Activated CD4-positive, alpha-beta T cell treated with anti-CD3 and anti-CD28 coated beads, Interleukin-2, amount 50 U/mL, for 4 hours (primary cell): ENCODE data around the gene PMF1.

Experiments used
- DNase-seq, 2 experiments: peaks; one replicate each; pipeline ENCODE4 v3.0.0-alpha.2; 2020

PMF1 gene

DNA sequence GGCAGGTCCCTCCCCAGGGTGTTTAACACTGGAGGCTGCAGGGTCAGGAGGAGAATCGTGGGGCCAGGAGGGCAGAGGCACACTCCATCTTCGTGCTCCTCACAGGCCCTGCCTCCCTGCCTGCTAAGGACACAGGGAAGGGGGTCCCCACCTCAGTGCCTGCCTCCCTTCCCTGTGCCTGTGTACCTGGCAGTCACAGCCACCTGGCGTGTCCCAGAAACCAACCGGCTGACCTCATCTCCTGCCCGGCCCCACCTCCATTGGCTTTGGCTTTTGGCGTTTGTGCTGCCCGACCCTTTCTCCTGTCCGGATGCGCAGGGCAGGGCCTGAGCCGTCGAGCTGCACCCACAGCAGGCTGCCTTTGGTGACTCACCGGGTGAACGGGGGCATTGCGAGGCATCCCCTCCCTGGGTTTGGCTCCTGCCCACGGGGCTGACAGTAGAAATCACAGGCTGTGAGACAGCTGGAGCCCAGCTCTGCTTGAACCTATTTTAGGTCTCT is 28.6 kb downstream of the PMF1 start:
- DNase-seq, result no peak

DNA sequence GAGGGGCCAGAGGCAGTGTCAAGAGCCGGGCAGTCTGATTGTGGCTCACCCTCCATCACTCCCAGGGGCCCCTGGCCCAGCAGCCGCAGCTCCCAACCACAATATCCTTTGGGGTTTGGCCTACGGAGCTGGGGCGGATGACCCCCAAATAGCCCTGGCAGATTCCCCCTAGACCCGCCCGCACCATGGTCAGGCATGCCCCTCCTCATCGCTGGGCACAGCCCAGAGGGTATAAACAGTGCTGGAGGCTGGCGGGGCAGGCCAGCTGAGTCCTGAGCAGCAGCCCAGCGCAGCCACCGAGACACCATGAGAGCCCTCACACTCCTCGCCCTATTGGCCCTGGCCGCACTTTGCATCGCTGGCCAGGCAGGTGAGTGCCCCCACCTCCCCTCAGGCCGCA is 29.1 kb downstream of the PMF1 start, which contains the start of gene BGLAP:
TSS of gene BGLAP (plus strand) at position 259 of the 400 bp plus-strand sequence. CDS start at position 307, 48 bp downstream.
- DNase-seq, result no peak

DNA sequence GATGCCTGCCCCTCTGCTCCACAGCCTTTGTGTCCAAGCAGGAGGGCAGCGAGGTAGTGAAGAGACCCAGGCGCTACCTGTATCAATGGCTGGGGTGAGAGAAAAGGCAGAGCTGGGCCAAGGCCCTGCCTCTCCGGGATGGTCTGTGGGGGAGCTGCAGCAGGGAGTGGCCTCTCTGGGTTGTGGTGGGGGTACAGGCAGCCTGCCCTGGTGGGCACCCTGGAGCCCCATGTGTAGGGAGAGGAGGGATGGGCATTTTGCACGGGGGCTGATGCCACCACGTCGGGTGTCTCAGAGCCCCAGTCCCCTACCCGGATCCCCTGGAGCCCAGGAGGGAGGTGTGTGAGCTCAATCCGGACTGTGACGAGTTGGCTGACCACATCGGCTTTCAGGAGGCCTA is 29.9 kb downstream of the PMF1 start:
- DNase-seq, result no peak

DNA sequence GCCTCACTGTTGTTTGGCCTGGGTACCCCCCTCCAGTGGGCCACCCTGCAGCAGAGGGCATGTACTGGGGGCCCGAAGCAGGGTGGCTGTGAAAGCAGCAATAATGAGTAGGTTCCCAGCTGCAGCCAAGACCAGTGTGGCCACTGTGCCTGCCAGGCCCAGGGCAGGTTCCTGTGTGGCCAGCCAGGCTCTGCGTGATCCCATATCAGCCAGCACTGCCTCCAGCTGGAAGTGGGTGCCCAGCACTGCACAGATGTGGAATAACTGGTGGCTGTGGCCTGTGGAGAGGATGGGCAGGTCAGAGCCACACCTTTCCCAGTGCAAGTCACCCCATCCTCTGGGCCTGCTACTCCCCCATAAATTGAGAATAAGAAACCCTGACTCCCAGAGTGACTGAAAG is 31.3 kb downstream of the PMF1 start:
- DNase-seq, result no peak

DNA sequence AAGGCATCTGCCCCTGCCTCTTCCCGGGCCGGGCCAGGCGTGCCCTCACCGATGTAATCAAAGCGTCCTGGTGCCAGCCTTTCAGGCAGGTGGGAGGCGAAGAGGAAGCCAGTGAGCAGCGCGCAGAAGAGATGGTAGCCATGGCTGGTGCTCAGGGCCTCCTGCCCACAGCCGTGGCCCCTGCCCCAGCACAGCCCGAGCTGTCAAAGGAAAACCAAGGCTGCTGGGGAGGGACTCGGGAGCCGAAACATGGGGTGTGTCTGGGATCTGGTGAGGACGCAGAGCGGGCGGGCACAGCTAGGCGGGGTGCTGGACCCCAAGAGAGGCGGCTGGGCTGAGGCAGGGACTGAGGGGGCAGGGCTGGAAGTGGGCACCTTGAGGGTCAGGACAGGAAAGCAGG is 31.9 kb downstream of the PMF1 start:
- no peak for DNase-seq

DNA sequence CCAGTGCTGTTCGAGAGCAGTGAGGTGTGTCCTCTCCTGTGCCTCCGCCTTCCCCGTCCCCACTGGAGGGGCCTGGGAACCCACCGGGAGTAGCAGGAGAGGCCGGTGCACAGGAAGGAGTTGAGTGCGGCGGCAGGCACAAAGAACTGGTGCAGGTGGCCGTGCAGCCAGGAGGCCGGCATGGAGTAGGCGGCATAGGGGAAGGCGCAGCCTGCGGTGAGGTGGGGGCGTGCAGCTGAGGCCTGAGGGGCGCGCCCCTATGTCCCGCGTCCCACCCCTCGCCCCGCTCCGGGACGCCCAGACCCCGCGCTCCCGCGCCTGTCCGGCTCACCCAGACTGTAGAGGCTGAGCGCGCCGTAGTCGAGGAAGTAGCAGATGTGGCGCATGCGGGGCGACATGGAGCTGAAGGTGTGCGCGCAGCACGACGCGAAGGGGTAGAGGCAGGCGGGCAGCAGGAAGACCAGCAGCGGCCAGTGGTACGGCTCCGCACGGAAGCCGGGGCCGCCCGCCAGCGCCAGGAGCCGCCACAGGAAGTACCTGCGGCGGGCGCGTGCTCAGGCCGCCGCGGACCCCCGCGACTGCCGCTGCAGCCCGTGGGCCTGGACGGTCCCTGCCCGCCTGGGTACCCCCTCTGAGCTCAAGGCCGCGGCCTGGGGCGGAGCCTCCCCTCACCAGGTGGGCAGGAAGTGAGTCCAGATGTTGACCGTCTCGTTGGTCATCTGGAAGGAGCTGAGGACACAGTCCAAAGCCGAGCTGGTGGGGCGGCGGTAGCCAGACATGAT is 32.8 kb downstream of the PMF1 start:
- peak in 1 of 2 experiments; percentile 19 for DNase-seq

DNA sequence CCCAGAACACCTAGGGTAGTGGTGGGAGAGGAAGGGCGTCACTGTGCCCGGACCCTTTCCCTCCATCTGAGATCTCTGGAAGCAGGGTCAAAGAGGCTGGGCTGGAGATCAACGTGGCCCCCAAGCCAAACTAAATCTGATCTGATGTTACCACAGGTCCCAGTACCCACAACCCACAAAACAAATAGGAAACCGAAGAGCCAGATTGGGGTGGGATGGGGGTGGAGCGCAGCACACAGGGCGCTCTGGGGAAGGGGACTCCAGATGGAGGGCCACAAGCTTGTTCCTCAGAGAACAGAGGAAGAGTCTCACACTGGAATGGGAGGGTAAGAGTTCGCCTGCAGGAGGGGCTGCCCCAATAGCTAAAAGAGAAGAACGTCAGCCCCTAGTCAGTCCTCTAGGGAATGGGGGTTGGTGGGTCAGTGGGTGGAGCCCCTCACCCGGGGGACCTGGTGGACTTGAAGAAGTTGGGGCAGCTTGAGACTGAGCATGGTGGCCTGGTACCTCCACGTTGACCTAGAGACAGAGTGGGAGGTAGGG is 33.5 kb downstream of the PMF1 start:
- no peak for DNase-seq

DNA sequence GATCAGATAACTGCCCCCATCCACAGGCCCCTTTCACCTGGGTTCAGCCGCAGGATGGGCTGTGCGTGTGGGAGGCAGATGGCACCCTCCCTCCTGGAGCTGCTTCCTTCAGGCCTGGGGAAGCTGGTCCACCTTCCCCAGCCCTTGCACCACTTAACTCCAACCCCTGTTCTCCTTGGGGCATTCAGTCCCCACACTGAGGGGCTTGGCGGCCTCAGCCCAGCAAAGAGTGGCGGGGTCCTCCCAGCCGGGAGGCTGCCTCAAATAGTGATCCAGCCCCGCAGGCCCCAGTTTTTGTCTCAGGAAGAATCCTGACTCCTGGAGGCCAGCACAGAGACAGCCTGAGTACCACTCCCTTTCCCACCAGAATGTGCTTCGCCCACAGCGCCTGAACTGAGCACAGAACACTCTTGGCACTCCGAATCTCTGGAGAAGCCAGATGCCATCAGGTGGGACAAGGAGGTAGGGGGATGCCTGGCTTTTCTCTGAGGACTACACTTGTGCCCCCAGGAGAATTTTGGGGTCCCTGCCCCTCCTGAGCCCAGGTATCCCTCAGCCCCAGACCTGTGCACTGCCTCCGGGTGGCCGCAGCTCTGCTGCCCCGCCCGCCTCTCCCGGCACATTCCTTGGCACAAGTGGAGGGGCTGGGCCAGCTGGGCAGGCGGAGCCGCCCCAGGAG is 34.1 kb downstream of the PMF1 start:
- DNase-seq, result no peak

DNA sequence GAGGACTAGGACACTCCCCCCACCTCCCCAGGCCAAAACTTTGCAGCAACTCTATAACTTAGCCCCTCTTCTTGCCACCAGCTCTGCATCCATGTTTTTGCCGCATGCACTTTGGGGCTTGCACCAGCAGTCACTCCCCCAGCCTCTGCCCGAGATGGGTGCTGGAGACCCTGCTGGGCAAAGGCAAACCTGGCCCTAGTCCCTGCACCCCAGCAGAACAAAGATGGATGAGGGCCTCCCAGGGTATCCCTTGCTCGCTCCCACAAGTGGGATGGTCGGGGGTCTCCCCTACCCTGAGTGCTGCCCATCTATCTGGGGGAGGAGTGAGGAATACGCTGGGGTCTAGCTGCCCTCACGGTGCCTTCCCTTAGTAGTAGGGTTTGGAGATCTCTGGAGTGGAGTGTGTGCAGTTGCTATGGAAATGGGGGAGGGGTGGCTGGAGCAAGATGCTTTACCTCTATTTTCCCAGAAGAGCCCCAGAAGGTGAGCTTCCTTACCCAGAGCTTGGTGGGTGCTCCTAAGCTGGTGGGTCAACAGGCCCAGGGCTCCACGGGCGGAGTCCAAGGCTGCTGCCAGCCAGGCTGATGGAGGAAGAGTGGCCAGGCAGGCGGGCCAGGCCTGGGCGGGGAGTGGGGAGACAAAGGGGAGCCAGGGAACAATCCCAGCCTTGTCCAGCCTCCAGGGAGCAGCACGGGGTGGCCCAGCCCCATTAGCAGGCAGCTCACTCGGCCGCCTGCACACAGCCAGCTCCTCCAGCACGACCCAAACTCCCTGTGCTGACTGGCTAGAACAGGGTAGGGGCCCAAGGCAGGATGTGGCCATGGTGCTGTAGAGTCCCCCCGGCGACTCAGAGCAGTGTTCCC is 34.9 kb downstream of the PMF1 start, which contains the start of gene PAQR6:
TSS of gene PAQR6 (minus strand) at position 597 of the 863 bp plus-strand sequence. CDS start 1,325 bp downstream, outside the sequence.
- DNase-seq, result no peak

DNA sequence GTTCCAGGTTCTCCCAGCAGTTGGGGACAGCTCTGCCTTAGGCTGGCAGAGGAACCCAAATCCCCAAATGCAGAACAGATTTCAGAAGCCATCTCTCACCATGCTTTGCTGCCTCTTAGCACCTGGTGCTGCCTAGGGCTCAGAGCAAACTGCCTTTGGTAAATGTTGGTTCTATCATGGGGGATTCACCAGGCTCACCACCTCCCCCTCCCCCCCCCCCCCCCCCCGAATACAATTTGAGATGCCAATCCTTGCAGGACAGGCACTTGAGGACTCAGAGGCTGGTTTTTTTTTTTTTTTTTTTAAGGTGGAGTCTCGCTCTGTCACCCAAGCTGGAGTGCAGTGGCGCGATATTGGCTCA is 35.5 kb downstream of the PMF1 start:
- no peak for DNase-seq

DNA sequence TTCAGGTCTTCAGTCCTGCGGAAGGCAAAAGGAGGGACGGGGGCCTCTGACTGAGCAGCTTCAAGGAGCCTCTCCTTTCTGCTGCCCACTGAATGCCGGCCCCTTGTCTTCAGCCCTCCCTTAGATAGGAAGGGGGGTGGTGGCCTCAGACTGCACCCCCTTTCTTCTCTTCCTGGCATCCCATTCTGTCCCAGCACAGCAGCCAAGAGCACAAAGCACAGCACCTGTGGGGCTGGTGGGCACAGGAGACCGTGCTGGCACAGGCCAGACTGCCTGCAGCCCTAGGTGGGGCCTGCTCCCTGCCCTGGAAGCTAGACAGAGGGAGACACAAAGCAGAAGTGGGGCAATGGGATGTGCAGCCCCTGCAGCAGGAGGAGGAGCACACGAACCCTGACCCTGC is 36.8 kb downstream of the PMF1 start:
- no peak for DNase-seq

DNA sequence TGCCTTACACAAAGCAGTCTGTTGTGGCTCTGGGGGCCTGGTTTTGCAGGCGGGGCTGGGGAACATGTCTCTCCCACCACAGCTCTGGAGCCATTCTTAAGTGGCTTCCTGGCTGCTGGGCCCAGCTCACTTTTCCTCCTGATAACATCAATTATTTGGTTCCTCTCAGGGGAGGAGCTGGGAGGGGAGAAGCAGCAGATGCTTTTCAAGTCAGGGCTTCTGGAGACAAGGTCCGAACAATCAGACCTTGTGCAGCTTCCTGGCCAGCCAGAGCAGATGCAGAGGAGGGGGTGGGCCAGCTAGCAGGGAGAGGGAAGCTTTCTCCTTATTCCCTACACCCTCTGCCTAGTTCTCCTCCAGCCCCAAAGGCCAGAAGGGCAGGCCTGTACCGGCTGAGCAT is 38.7 kb downstream of the PMF1 start:
- DNase-seq, result no peak

DNA sequence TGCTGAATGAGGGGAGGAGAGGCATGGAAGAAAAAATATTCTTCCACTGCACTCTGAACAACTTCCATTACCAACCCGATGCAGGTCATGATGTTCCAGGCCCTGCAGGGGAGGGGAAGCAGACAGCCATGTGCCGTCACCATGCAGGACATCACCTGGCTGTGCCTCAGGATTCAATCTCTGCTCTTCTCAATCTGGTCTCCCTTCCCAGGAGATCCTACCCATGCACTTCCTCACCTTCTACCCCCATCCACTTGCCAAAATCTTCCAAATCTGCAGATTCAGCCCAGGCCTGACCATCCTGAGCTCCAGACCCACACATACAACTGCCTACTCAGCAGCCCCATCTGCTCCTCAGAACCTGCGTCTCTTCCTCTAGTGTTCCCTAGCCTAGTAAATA is 40.8 kb downstream of the PMF1 start:
- DNase-seq, result no peak

DNA sequence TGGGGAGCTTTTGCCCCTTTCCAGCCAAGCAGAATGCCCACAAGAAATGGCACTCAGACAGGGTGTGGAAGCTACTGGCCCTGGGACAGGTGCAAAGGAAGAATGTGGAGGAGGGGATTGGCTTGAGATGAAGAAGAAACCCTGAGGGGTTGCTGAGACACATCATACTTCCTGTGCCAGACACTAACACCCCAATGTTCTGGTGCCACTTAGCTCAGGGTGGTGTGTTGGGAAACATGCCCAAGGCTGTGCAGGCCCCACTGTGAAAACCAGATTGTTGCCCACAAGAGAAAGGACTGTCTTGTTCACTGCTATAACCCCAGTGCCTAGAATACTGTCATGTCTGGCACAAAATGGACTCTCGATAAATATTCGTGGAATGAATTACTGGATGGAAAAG is 44.9 kb downstream of the PMF1 start:
- no peak for DNase-seq

DNA sequence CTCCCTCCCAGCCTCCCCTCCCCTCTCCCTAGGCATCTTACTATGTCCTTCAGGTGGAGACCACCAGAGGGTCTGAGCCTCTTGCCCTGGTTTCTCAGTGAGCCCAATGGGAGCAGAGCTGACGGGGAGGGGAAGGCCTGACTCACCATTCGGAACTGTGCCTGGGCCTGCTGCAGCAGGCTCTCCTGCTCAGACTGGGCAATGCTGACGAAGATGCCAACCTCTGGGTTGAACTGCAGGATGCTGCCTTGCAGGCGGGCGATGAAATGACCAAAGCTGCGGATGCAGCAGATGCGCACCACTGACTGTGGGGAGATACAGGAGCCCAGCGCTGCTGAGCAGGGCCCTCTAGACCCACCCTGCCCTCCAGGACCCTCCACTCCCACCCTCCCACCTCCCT is 46.1 kb downstream of the PMF1 start:
- no peak for DNase-seq

DNA sequence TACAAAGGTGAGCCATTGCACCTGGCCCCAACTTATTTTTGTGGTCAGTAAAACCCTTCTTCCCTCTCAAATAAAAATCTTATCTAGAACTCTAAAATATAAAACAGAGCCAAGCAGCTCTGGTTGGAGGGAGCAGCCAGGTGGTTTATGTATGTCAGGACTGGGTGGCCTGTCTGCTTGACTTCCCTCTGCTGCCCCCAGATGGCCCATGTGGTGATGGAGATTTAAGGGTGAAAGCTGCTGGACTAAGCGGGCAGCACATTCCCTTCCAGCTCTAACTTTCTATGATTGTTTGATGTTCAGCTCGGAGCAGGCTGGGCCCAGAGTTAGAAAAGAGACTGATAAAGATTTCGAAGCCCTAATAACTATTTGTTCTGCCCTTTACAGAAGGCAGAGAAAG is 47.0 kb downstream of the PMF1 start:
- no peak for DNase-seq

DNA sequence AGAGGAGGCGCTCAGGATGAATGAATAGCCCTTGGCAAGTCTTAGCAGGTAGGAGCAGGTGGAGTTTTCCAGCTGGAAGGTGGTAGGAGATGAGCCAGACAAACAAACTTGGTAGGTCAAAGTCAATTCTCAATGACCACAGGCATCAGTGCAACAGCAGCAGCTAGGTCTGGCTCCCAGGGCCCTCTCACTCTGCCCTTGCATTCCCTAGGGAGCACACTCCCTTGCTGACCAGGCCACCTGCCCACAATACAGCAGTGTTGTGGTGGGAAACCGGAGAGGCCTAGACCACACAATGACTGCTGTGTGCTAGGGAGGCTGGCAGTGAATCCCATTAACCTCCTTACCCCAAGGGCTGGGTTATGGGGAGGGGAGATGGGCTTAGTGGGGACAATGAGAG is 48.1 kb downstream of the PMF1 start:
- DNase-seq, result no peak

DNA sequence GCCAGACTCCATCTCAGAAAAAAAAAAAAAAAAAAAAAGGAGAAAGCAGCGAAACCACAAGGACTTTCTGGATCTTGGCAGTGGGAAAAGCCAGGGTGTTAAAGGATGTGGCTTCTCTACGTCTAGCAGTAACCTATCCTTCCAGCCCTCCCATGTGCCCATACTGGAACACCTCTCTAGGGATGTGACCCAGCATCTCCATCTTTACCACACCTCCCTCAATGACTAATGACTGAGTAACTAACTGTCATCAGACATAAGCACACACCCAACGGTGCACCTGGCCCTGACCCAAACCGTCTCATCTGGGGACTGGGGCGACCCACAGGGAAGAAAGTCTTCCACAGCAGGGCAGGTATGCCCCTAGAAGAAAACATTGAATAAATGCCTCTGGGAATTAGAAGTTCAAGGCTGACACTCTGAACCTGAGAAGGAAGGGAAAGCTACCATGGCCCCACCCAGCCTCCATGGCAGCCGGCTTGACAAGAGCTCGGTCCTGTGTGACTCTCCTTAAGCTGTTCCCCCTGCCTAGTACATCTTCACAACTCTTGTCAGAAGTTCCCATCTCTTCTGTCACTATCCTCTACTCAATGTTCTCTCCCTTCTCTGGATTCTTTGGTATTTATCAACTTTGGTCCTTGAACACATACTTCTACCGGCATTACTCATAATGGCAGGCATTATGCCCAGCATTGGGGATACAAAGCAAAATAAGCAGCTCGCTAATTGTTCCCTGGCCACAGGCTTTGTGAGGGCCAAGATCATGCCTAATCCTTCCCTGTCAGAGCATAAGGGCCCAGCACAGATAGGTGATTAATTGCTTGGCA is 49.9 kb downstream of the PMF1 start:
- DNase-seq, result no peak

DNA sequence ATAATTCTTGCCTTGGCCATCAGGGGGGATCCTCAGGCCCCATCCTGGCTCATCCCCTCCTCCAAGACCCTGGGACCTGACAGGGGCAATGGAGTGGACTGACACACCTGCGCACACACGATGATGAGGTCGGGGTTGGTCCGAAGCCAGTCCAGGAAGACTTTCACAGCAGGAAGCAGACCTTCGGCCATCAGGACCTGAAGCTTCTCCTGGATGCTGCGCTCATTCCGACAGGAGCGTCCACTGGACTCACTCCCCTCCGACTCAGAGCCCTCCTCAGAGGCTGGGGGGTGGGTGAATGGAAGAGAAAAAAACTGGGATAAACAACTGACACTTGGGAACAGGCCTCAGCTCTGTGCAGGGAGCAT is 50.5 kb downstream of the PMF1 start:
- no peak for DNase-seq

DNA sequence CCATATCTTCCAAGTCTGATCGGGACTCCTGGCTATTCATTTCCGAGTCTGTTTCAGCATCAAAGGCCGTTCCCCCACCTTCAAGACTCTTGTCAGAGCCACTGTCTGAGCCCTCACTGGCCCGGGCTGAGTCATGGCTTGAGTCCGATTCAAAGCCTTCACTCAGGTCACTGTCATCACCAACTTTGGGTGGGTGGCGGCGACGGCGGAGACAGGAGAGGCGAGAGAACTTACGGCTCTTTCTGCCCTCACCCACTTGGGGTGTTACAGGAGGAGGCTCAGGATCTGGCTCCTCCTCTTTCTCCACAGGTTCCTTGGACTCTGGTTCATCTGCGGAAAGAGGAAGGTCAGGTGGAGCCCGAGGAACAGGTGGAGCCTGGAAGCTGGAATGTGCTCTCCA is 53.2 kb downstream of the PMF1 start:
- no peak for DNase-seq

DNA sequence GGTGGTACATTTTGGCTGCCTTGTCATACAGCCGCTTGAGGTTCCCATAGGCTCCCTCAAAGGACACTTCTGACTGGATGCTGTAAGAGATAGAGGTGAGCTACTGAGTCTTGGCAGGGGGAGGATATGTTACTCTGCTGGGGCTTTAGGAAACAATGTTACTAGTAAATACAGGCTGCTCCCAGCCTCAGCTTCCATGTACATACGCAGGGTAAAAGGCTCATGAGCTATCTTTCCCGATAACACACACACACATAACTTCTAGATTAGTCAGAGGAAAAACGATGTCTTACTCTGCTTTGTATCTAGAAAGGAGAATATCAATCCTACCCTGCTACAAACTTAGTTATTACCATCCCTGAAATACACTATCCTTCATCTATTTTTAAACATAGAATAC is 55.5 kb downstream of the PMF1 start:
- DNase-seq, result no peak

DNA sequence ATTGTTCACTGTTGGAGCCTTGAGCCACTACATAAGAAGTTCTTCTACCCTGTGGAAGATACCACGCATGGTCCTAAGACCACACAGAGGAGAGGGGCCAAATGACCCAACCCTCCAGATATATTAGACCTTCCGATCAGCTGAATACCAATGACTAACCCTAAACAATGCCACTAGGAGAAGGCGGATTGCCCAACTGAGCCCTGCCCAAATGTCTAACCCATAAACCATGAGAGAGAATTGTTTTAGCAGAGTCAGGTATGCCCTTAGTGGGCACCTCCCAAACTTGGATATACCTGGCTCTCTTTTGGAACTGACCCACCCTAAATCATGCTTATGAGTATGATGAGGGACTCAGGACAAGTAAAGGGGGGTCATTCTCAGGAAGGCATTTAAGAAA is 57.5 kb downstream of the PMF1 start:
- no peak for DNase-seq
